Right ventricle myocardium superior (tissue), 1 donor: ENCODE measurements around the gene MZF1. TPM values are rescaled to one million over a fixed set of nuclear protein-coding genes. Genes with fewer than 3 reads are reported as not detected.

ENCODE experiments used
- ATAC-seq: fragments of 200-7000 bp; cut with Tn5 transposase; one replicate; pipeline ENCODE4 v1.9.1; 2020; ENCODE audit warnings: mild to moderate bottlenecking; ENCODE audit not compliant: poor library complexity
- DNase-seq: peaks from one replicate; pipeline ENCODE4 v3.0.0-alpha.2; 2020
- intact Hi-C: fragments of 100-400 bp; cut with DNase I; formaldehyde crosslinking; loops from one replicate; pipeline ENCODE4 v1.11.2; 2022
- microRNA-seq: library from miRNA; unstranded; fragments of <30 nt; microRNA quantifications from one replicate; pipeline ENCODE4 v1.2.0, GENCODE V29; 2020
- total RNA-seq: library from RNA; stranded (reverse); fragmentation: NEBNext Ultra II Directional; extraction: Animal tissue kit (Norgen Biotek cat#: 25700); gene quantifications from one replicate; pipeline ENCODE4 v1.2.1, GENCODE V29; 2021
- donor health status: DM: no; HTN: yes; CAD: no; lungs with severe emphysema.

Gene MZF1
- total RNA-seq, 1 donor from 2014 or later = 9.2 TPM

GRCh38 chr19:58519355-58520256 lies 53.5 kb downstream of the MZF1 start, which contains the start of gene ZBTB45:
Gene ZBTB45 (minus strand): TSS chr19:58519810. CDS start chr19:58517673, 2,137 bp downstream.
- DNase-seq = peak; percentile 95
- peak; percentile 92 for ATAC-seq
- intact Hi-C loops = no loop called here

- DNase-seq (peak; percentile 74), ATAC-seq (peak; percentile 69)
- intact Hi-C loops = no loop called here
These were observed 54.1 kb downstream of the MZF1 start for GRCh38 chr19:58519087-58519354.

- intact Hi-C loops = no loop called here
- DNase-seq = peak; percentile 54
These were observed 54.7 kb downstream of the MZF1 start for GRCh38 chr19:58518256-58519086.

GRCh38 chr19:58516964-58517833 lies 55.9 kb downstream of the MZF1 start:
- DNase-seq (no peak), ATAC-seq (no peak)
- intact Hi-C loops = no loop called here

More at GRCh38 chr19:58518256-58519086, 54.7 kb downstream of the MZF1 start:
- ATAC-seq = no peak

GRCh38 chr19:58516246-58516836 lies 56.8 kb downstream of the MZF1 start:
- intact Hi-C loops = no loop called here
- ATAC-seq (no peak), DNase-seq (no peak)

GRCh38 chr19:58515259-58515658 lies 57.9 kb downstream of the MZF1 start:
- DNase-seq (no peak), ATAC-seq (no peak)
- intact Hi-C loops = no loop called here

- no peak for DNase-seq
- no peak for ATAC-seq
- intact Hi-C loops = no loop called here
These were observed 58.5 kb downstream of the MZF1 start for GRCh38 chr19:58514564-58515022.

GRCh38 chr19:58513694-58514563 lies 59.2 kb downstream of the MZF1 start:
- ATAC-seq = peak; percentile 95
- DNase-seq = peak; percentile 95
- intact Hi-C loops = no loop called here

- ATAC-seq (no peak), DNase-seq (no peak)
- intact Hi-C loops = no loop called here
These were observed 59.9 kb downstream of the MZF1 start for GRCh38 chr19:58513213-58513693.

Small RNA genes lying within 50 kb of the gene (microRNA-seq; reads per million reads assigned to microRNA genes)
- not detected for gene MIR6807

Other genes with a start within 250 kb of the MZF1 start
- 1.7 TPM for gene ZSCAN22, start 246.3 kb downstream of the MZF1 start, total RNA-seq
- 4.1 TPM for gene A1BG, start 219.8 kb downstream of the MZF1 start, total RNA-seq
- gene ZNF497, start 210.6 kb downstream of the MZF1 start, total RNA-seq = 0.30 TPM
- gene ZNF837, start 192.3 kb downstream of the MZF1 start, total RNA-seq = 0.13 TPM
- gene RPS5, start 186.1 kb downstream of the MZF1 start, total RNA-seq = 481 TPM
- not detected for gene RNF225, start 177.7 kb downstream of the MZF1 start, total RNA-seq
- gene ZNF584, start 164.7 kb downstream of the MZF1 start, total RNA-seq = 16.1 TPM
- 4.6 TPM for gene ZNF132, start 133.2 kb downstream of the MZF1 start, total RNA-seq
- 2.6 TPM for gene ZNF324B, start 121.7 kb downstream of the MZF1 start, total RNA-seq
- gene ZNF324, start 106.3 kb downstream of the MZF1 start, total RNA-seq = 5.1 TPM
- gene ZNF446, start 97.0 kb downstream of the MZF1 start, total RNA-seq = 4.6 TPM
- gene SLC27A5, start 61.3 kb downstream of the MZF1 start, total RNA-seq = 3.8 TPM
- gene ZBTB45, start 53.5 kb downstream of the MZF1 start, total RNA-seq = 7.9 TPM
- gene TRIM28, start 29.3 kb downstream of the MZF1 start, total RNA-seq = 132 TPM
- 115 TPM for gene CHMP2A, start 18.2 kb downstream of the MZF1 start, total RNA-seq
- 116 TPM for gene UBE2M, start 14.7 kb downstream of the MZF1 start, total RNA-seq